Osteoblast (primary cell): ENCODE measurements around the gene CFAP410. TPM values are rescaled to one million over a fixed set of nuclear protein-coding genes. Genes with fewer than 3 reads are reported as not detected.
A peak's percentile ranks its signal among the peaks of the same experiment; 100 is the strongest.

ENCODE experiments used
- DNase-seq: peaks from one replicate; pipeline ENCODE4 v3.0.0; 2011; ENCODE audit warnings: low spot score, mixed read lengths; ENCODE audit not compliant: insufficient read length; ENCODE audit errors: missing footprints
- H2AFZ ChIP-seq: 2 replicates; pipeline ENCODE4 v1.6.0; 2011; ENCODE audit warnings: mild to moderate bottlenecking, low read length
- H3K27ac ChIP-seq: 2 replicates; pipeline ENCODE4 v1.5.1; 2011; ENCODE audit warnings: mild to moderate bottlenecking, low read depth, low read length, moderate library complexity
- H3K27me3 ChIP-seq: 2 replicates; pipeline ENCODE4 v1.6.0; 2012; ENCODE audit warnings: mild to moderate bottlenecking, control low read depth, inconsistent platforms, low read length, moderate library complexity; ENCODE audit not compliant: insufficient read depth
- H3K36me3 ChIP-seq: 2 replicates; pipeline ENCODE4 v1.5.1; 2011; ENCODE audit warnings: mild to moderate bottlenecking, low read length, control low read depth, moderate library complexity; ENCODE audit not compliant: insufficient read depth
- H3K4me1 ChIP-seq: 2 replicates; pipeline ENCODE4 v1.5.1; 2011; ENCODE audit warnings: mild to moderate bottlenecking, low read length, control low read depth, moderate library complexity; ENCODE audit not compliant: insufficient read depth
- H3K4me2 ChIP-seq: 2 replicates; pipeline ENCODE4 v1.6.0; 2011; ENCODE audit warnings: mild to moderate bottlenecking, low read length; ENCODE audit not compliant: insufficient read depth
- H3K4me3 ChIP-seq: fragments of 200-600 bp; sonication (generic); 3 replicates; pipeline ENCODE4 v1.5.1; 2012; ENCODE audit warnings: mild to moderate bottlenecking, low read length, inconsistent platforms; ENCODE audit not compliant: insufficient read depth
- H3K79me2 ChIP-seq: 2 replicates; pipeline ENCODE4 v1.6.0; 2012; ENCODE audit warnings: mild to moderate bottlenecking, low read length, control low read depth, inconsistent platforms; ENCODE audit not compliant: insufficient read depth
- H3K9me3 ChIP-seq: 2 replicates; pipeline ENCODE4 v1.5.1; 2011; ENCODE audit warnings: low read depth, low read length, control low read depth
- H4K20me1 ChIP-seq: 2 replicates; pipeline ENCODE4 v1.6.0; 2012; ENCODE audit warnings: mild to moderate bottlenecking, low read length, control low read depth; ENCODE audit not compliant: insufficient read depth
- total RNA-seq: library from RNA; depleted of rRNA; stranded (reverse); fragments of >200 nt; gene quantifications from 2 replicates; pipeline ENCODE4 v1.2.3, GENCODE V29; 2012
- TF ChIP-seq, protein P1 (sequence below): IDR thresholded peaks from 2 replicates; pipeline ENCODE4 v1.5.1; 2011; ENCODE audit warnings: mild to moderate bottlenecking, low read depth, low read length, moderate library complexity; ENCODE audit errors: extremely low read depth

CFAP410 gene
- total RNA-seq, 1 donor = 14.5 TPM

DNA sequence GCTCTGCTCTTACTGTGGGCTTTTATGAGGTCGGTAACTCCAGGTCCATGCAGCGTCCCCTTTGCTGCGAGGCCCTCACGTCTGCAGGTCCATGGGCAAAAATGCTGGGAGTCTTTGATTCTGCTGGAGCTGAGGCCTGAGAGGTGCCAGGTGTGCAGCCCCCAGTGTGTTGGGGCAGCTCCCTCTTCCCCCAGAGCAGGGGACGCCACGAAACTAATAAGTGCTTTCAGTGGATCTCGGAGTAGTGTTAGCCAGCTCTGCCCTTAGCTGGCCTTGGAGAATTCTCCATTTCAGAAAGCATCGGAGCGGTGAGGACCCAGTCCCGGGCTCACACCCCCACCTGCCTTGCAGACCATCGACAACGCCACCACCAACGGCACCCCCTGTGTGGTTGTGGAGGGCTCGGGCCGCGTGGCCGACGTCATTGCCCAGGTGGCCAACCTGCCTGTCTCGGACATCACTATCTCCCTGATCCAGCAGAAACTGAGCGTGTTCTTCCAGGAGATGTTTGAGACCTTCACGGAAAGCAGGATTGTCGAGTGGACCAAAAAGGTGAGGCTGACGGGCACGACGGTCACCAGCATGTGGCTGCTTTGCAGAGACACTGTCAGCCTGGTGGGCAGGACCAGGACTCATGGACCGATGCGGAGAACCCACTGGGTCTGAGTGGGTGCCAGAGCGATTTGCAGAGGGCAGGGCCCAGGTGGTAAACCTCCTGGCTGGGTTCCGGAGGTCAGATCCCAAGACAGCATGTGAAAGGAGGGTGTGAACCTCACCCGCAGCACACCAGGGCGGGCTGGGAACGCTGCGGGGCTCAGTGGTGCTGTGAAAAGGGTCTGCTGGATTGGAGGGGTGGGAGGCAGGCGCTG is 39.7 kb upstream of the CFAP410 start:
- no peaks in the 10 kb centered on the region for H4K20me1 ChIP-seq
- H2AFZ ChIP-seq = no peak overlapping the region
- no peak overlapping the region for H3K4me2 ChIP-seq
- H3K9me3 ChIP-seq = no peaks in the 10 kb centered on the region
- TF ChIP-seq, protein P1, sequence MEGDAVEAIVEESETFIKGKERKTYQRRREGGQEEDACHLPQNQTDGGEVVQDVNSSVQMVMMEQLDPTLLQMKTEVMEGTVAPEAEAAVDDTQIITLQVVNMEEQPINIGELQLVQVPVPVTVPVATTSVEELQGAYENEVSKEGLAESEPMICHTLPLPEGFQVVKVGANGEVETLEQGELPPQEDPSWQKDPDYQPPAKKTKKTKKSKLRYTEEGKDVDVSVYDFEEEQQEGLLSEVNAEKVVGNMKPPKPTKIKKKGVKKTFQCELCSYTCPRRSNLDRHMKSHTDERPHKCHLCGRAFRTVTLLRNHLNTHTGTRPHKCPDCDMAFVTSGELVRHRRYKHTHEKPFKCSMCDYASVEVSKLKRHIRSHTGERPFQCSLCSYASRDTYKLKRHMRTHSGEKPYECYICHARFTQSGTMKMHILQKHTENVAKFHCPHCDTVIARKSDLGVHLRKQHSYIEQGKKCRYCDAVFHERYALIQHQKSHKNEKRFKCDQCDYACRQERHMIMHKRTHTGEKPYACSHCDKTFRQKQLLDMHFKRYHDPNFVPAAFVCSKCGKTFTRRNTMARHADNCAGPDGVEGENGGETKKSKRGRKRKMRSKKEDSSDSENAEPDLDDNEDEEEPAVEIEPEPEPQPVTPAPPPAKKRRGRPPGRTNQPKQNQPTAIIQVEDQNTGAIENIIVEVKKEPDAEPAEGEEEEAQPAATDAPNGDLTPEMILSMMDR = no peak
- H3K79me2 ChIP-seq = no peaks in the 10 kb centered on the region
- H3K27me3 ChIP-seq = peaks cover 9% of the 10 kb centered on the region
- no peaks in the 10 kb centered on the region for H3K4me1 ChIP-seq
- DNase-seq = peak; percentile 54
- H3K4me3 ChIP-seq = no peak overlapping the region
- no peaks in the 10 kb centered on the region for H3K36me3 ChIP-seq
- H3K27ac ChIP-seq = no peak overlapping the region

DNA sequence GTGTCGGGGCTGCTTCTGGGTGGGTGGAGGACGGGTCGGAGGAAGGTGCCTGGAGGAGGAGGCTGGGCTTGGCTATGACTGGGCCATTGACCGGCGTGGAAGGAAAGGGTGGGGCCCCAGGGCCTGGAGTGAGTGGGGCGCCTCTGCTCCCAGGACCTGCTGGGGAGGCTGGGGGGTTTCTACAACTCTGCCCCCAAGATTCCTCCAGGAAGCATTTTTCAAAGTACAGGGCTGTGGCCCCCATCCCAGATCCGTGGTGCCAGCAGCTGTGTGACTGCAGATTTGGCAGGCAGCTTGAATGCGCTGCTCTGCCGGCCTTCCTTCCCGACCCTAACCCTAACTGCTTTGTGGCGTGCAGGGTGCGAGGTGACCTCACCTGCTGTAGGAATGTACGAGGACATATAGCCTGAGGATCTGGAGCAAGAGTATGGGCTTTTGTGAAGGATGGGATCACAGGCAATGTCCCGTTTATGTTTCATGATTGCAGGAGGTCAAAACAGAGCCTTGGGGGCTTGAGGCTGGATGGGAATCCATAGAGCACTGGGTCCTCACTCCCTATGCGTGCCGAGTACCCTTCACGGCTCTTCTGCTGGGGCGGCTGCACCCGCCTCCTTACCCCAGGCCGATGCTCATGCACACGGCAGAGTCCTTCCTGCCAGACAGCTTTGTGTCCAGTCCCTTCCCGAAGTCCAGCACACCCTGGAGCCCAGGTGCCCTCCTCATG is 38.9 kb upstream of the CFAP410 start:
- TF ChIP-seq, protein P1 = no peak
- H4K20me1 ChIP-seq = no peaks in the 10 kb centered on the region
- H3K4me3 ChIP-seq = no peak overlapping the region
- no peak overlapping the region for H2AFZ ChIP-seq
- H3K4me2 ChIP-seq = no peak overlapping the region
- H3K27ac ChIP-seq = no peak overlapping the region
- H3K79me2 ChIP-seq = no peaks in the 10 kb centered on the region
- no peaks in the 10 kb centered on the region for H3K4me1 ChIP-seq
- peak; percentile 72 for DNase-seq
- H3K9me3 ChIP-seq = no peaks in the 10 kb centered on the region
- peaks cover 9% of the 10 kb centered on the region for H3K27me3 ChIP-seq
- no peaks in the 10 kb centered on the region for H3K36me3 ChIP-seq

DNA sequence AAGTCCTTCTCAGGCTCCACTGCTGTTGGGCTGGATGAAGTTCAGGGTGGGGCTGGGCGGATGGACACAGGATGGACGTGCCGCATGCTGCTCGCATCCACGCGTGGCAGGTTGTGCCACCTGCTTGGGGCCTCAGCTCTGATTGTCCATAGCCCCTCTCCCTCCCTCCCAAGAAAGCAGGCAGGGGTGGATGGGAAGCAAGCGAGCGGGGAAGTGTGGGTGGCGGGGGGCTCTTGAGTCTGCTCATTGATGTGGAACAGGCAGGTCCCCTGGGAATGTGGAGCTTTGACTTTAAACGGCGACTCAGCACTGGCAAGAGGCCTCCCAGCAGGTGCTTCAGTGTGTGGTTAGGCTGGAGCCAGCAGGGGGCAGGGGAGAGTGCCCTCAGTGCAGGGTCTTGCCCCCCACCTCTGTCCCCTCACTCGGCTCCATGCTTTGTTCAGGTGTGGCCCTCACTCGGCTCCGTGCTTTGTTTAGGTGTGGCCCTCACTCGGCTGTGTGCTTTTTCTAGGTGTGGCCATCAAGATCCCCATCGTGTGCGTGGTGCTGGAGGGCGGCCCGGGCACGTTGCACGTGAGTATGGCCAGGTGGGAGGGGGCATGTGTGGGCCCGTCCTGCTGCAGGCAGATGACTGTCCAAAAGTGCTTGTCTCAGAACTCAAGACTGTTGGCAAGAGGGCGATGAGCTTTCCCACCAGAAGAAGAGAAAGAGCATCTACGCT is 38.2 kb upstream of the CFAP410 start:
- Histone ChIP-seq H3K36me3 (no peaks in the 10 kb centered on the region), H3K4me1 (no peaks in the 10 kb centered on the region), H3K79me2 (no peaks in the 10 kb centered on the region), H3K4me2 (no peak overlapping the region), H4K20me1 (no peaks in the 10 kb centered on the region), H3K9me3 (no peaks in the 10 kb centered on the region), H3K4me3 (no peak overlapping the region), H2AFZ (no peak overlapping the region), H3K27me3 (peaks cover 9% of the 10 kb centered on the region), H3K27ac (no peak overlapping the region)
- TF ChIP-seq, protein P1 = no peak
- peak; percentile 70 for DNase-seq
